ENCODE data around the gene PRR19. TPM values are rescaled to one million over a fixed set of nuclear protein-coding genes. Genes with fewer than 3 reads are reported as not detected.

Gene PRR19
- total RNA-seq, 4 donors from 2014 or later, result 0.27 to 0.45 TPM; not detected in 2

DNA sequence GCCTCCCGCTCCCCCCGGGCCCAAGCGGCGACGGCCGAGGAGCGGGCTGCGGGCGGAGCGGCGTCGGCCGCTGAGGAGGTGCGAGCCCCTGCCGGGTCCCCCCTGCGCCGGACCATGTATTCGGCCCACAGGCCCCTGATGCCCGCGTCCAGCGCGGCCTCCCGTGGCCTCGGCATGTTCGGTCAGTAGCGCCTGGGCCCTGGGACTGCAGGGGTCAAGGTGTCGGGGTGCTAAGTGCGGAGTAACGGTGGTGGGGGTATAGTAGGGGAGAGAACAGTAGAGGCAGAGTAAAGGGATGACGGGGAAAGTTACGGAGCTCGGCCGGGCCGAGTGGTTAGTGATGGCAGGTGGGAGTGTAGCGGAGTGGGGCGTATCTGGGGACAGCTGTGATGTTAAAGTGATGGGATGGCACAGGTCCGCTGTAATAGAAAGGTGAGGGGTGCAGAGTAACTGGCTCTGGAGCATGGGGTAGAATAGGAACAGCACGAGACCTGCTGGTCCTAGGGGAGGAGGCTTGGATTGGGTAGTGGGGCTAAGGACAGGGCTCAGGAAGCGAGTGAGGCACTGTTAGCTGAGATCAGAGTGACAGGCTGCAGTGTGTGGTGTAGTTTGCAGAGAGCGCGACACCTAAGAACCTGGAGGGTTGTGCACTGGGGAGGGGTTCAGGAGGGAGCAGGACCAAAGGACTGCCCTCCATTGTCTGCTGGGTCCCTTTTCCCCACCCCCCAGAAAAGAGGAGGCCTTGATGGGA lies 17.2 kb upstream of the PRR19 start:
- H3K9me3 ChIP-seq, result no peaks in the 10 kb centered on the region
- H3K27me3 ChIP-seq, result no peaks in the 10 kb centered on the region
- TF ChIP-seq, protein P1, sequence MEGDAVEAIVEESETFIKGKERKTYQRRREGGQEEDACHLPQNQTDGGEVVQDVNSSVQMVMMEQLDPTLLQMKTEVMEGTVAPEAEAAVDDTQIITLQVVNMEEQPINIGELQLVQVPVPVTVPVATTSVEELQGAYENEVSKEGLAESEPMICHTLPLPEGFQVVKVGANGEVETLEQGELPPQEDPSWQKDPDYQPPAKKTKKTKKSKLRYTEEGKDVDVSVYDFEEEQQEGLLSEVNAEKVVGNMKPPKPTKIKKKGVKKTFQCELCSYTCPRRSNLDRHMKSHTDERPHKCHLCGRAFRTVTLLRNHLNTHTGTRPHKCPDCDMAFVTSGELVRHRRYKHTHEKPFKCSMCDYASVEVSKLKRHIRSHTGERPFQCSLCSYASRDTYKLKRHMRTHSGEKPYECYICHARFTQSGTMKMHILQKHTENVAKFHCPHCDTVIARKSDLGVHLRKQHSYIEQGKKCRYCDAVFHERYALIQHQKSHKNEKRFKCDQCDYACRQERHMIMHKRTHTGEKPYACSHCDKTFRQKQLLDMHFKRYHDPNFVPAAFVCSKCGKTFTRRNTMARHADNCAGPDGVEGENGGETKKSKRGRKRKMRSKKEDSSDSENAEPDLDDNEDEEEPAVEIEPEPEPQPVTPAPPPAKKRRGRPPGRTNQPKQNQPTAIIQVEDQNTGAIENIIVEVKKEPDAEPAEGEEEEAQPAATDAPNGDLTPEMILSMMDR (IDR thresholded peaks at IDR 0.05), result no peak
- no peak for TF ChIP-seq POLR2A (IDR thresholded peaks at IDR 0.05)
- H3K27ac ChIP-seq, result peak overlapping the region; percentile 70 to 89 (median 86)
- H3K36me3 ChIP-seq, result peaks cover 27% of the 10 kb centered on the region in 2 donors
- DNase-seq, result no peak
- peak overlapping the region in 2 of 3 donors; percentile 59 to 62 for H3K4me3 ChIP-seq (replicated peaks in 1 of 3)
- 5 to 6% methylated on average over 26 to 27 of the region's 41 CpGs for WGBS, 2 donors
- peaks cover 52 to 58% of the 10 kb centered on the region in 2 donors for H3K4me1 ChIP-seq
- intact Hi-C loops (cut with DNase I), result no loop called here

DNA sequence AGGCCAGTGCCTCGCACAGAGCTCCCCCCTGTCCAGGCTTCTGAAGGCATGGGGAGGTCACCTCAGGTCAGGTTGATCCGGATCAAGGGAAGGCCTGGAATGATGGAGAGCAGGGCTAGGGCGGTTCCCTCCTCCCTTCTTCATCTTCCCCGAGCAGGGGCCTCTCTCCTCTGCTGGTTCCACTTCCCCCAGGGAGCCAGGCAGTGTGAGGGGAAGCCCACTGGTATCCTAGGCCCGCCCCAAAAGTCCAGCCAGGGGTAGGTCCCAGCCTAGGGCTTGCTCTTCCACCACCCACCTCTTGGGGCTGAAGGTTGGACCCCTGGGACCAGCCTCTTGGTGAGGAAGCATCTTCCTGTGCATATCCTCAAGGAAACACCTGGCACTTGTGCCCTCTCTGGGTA lies 16.4 kb upstream of the PRR19 start:
- H3K27ac ChIP-seq, result peak overlapping the region; percentile 70 to 89 (median 86)
- peak overlapping the region in 1 of 3 donors; percentile 14 for H3K4me3 ChIP-seq (replicated peaks in 1 of 3)
- 34 to 37% methylated on average over 4 to 5 of the region's 5 CpGs for WGBS, 2 donors
- H3K36me3 ChIP-seq, result peaks cover 34 to 35% of the 10 kb centered on the region in 2 donors
- no peaks in the 10 kb centered on the region for H3K9me3 ChIP-seq
- intact Hi-C loops (cut with DNase I), result no loop called here
- H3K27me3 ChIP-seq, result no peaks in the 10 kb centered on the region
- H3K4me1 ChIP-seq, result peaks cover 52 to 54% of the 10 kb centered on the region in 2 donors
- DNase-seq, result no peak
- no peak for TF ChIP-seq POLR2A (IDR thresholded peaks at IDR 0.05)
- TF ChIP-seq, protein P1 (IDR thresholded peaks at IDR 0.05), result no peak

DNA sequence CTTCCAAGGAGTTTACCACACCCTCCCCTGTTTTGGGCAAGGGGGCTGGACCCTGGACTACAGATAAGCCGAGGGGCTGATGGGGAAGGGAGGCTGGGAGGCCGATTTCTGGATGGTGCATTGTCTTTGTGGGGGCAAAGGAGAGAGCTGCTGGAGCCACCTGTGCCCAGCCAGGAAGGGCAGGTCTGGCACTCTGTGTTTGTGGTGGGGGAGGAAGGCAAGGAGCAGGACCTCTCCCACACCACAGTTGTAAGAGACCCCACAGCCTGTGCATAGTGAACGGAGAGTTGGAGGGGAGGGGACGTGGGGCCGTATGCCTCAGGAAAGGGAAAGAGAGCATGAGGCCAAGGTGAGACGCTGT lies 16.0 kb upstream of the PRR19 start:
- Histone ChIP-seq H3K27me3 (no peaks in the 10 kb centered on the region), H3K36me3 (peaks cover 39% of the 10 kb centered on the region in 2 donors), H3K27ac (peak overlapping the region; percentile 70 to 89 (median 86)), H3K9me3 (no peaks in the 10 kb centered on the region), H3K4me3 (replicated peaks in 1 of 3) (peak overlapping the region in 1 of 3 donors; percentile 14), H3K4me1 (peaks cover 50% of the 10 kb centered on the region in 2 donors)
- 10 to 19% methylated on average over 6 of the region's 6 CpGs for WGBS, 2 donors
- TF ChIP-seq POLR2A (IDR thresholded peaks at IDR 0.05), result no peak
- TF ChIP-seq, protein P1 (IDR thresholded peaks at IDR 0.05), result no peak
- intact Hi-C loops (cut with DNase I), result no loop called here
- no peak for DNase-seq

DNA sequence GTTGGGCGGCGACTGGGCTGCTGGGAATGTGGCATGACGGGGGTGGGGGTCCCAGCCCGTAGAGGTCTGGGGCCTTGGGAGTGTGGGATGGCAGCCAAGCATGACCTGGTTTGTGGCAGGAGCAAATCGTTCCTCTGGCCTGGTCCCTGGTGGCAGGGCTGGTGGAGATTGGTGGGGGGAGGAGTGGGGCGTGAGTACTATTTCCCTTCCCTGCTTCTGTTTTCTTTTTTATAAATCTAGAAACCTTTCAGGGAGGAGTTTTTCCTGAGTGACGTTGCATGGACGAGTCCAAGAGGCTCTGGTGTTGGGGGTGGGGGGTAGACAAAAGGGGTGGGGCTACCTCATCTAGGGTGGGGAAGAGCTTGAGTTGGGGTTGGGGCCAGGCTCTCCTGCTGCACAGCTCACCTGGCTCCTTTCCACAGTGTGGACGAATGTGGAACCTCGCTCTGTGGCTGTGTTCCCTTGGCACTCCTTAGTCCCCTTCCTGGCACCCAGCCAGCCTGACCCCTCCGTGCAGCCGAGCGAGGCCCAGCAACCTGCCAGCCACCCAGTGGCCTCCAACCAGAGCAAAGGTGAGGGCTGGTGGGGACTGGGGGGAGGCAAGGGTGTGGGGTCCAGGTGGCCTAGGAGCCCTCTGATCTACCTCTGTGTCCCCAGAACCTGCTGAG lies 15.4 kb upstream of the PRR19 start:
- H3K27me3 ChIP-seq, result no peaks in the 10 kb centered on the region
- peaks cover 44 to 45% of the 10 kb centered on the region in 2 donors for H3K4me1 ChIP-seq
- H3K9me3 ChIP-seq, result no peaks in the 10 kb centered on the region
- H3K36me3 ChIP-seq, result peaks cover 43 to 45% of the 10 kb centered on the region in 2 donors
- 7 to 20% methylated on average over 7 to 13 of the region's 13 CpGs for WGBS, 2 donors
- H3K4me3 ChIP-seq (replicated peaks in 1 of 3), result peak overlapping the region in 1 of 3 donors; percentile 14
- TF ChIP-seq, protein P1 (IDR thresholded peaks at IDR 0.05), result peak in 2 of 6 experiments; percentile 15 to 25
- peak in 1 of 2 donors; percentile 57 for TF ChIP-seq POLR2A (IDR thresholded peaks at IDR 0.05)
- intact Hi-C loops (cut with DNase I), result no loop called here
- peak; percentile 84 to 90 for DNase-seq
- peak overlapping the region; percentile 70 to 89 (median 86) for H3K27ac ChIP-seq
